Mesenchymal stem cell (in vitro differentiated cells and primary cell): ENCODE results near the gene GPA33.

Experiments used
- DNase-seq: peaks from one replicate; pipeline ENCODE4 v3.0.0-alpha.2; 2013
- H2AFZ ChIP-seq: one replicate; pipeline ENCODE4 v1.6.1; 2013; ENCODE audit warnings: low read depth, mild to moderate bottlenecking, control low read depth, inconsistent platforms, low read length, moderate library complexity
- H2AK5ac ChIP-seq: 2 replicates; pipeline ENCODE4 v1.6.1; 2013; ENCODE audit warnings: low read length, moderate library complexity, mild to moderate bottlenecking, inconsistent platforms; ENCODE audit not compliant: severe bottlenecking
- H2BK120ac ChIP-seq: one replicate; pipeline ENCODE4 v1.6.1; 2013; ENCODE audit warnings: low read depth, mild to moderate bottlenecking, inconsistent platforms, low read length, moderate library complexity
- H2BK12ac ChIP-seq, 2 experiments: one replicate each; pipeline ENCODE4 v1.6.1; 2013; ENCODE audit warnings: inconsistent platforms in 2 of 2, low read length in 2 of 2, mild to moderate bottlenecking in 2 of 2, moderate library complexity in 2 of 2, control low read depth in 1 of 2
- H2BK15ac ChIP-seq: one replicate; pipeline ENCODE4 v1.6.1; 2013; ENCODE audit warnings: mild to moderate bottlenecking, low read depth, inconsistent platforms; ENCODE audit not compliant: poor library complexity, severe bottlenecking
- H2BK5ac ChIP-seq: 2 replicates; pipeline ENCODE4 v1.6.1; 2013; ENCODE audit warnings: low read depth, mild to moderate bottlenecking, low read length, control low read depth, inconsistent platforms; ENCODE audit not compliant: poor library complexity, severe bottlenecking
- H3K14ac ChIP-seq, 2 experiments: one replicate each; pipeline ENCODE4 v1.6.1; 2013; ENCODE audit warnings: inconsistent platforms in 2 of 2, low read length in 2 of 2, control low read depth in 1 of 2, mild to moderate bottlenecking in 1 of 2, moderate library complexity in 1 of 2
- H3K18ac ChIP-seq, 2 experiments: one replicate each; pipeline ENCODE4 v1.6.1; 2013; ENCODE audit warnings: inconsistent platforms in 2 of 2, low read length in 2 of 2, control low read depth in 1 of 2, low read depth in 1 of 2, mild to moderate bottlenecking in 1 of 2
- H3K23ac ChIP-seq, 2 experiments: one replicate each; pipeline ENCODE4 v1.6.1; 2013; ENCODE audit warnings: inconsistent platforms in 2 of 2, low read length in 2 of 2, mild to moderate bottlenecking in 2 of 2, moderate library complexity in 2 of 2, control low read depth in 1 of 2
- H3K27ac ChIP-seq: 2 replicates; pipeline ENCODE4 v1.5.1; 2013; ENCODE audit warnings: mild to moderate bottlenecking, moderate library complexity, low read length, control low read depth, inconsistent platforms; ENCODE audit not compliant: poor library complexity, severe bottlenecking
- H3K27me3 ChIP-seq, 2 experiments: 2 replicates each; pipeline versions ENCODE4 v1.6.1 to v1.7.0; 2013; ENCODE audit warnings: low read length in 2 of 2, mild to moderate bottlenecking in 2 of 2, moderate library complexity in 2 of 2, control low read depth in 1 of 2, inconsistent platforms in 1 of 2; ENCODE audit not compliant: control insufficient read depth in 1 of 2, insufficient read depth in 1 of 2
- H3K36me3 ChIP-seq, 2 experiments: 2 replicates each; pipeline versions ENCODE4 v1.6.1 to v1.7.0; 2013; ENCODE audit warnings: low read length in 2 of 2, control low read depth in 1 of 2, inconsistent platforms in 1 of 2, low read depth in 1 of 2, mild to moderate bottlenecking in 1 of 2; ENCODE audit not compliant: insufficient read depth in 2 of 2, control insufficient read depth in 1 of 2
- H3K4ac ChIP-seq, 2 experiments: one replicate each; pipeline ENCODE4 v1.6.1; 2013; ENCODE audit warnings: inconsistent platforms in 2 of 2, low read length in 2 of 2, mild to moderate bottlenecking in 2 of 2, moderate library complexity in 2 of 2, control low read depth in 1 of 2, low read depth in 1 of 2
- H3K4me1 ChIP-seq: 2 replicates; pipeline ENCODE4 v1.6.1; 2013; ENCODE audit warnings: low read depth, low read length, control low read depth; ENCODE audit not compliant: control insufficient read depth, insufficient read depth
- H3K4me2 ChIP-seq: 2 replicates; pipeline ENCODE4 v1.6.1; 2013; ENCODE audit warnings: low read length, mild to moderate bottlenecking, inconsistent platforms; ENCODE audit not compliant: poor library complexity, severe bottlenecking
- H3K4me3 ChIP-seq, 2 experiments: 2 replicates each; pipeline versions ENCODE4 v1.5.1 to v1.7.0; 2013; ENCODE audit warnings: low read length in 2 of 2, mild to moderate bottlenecking in 2 of 2, control low read depth in 1 of 2, low read depth in 1 of 2; ENCODE audit not compliant: insufficient read depth in 1 of 2
- H3K79me1 ChIP-seq: replicated peaks from 2 replicates; pipeline ENCODE4 v1.6.1; 2013; ENCODE audit warnings: mild to moderate bottlenecking, control low read depth, low read length, inconsistent platforms; ENCODE audit not compliant: poor library complexity, severe bottlenecking
- H3K9ac ChIP-seq: 2 replicates; pipeline ENCODE4 v1.7.0; 2013; ENCODE audit warnings: mild to moderate bottlenecking, low read length, moderate library complexity
- H3K9me3 ChIP-seq: 2 replicates; pipeline ENCODE4 v1.7.0; 2013; ENCODE audit warnings: mild to moderate bottlenecking, low read length; ENCODE audit not compliant: control insufficient read depth
- H4K8ac ChIP-seq: one replicate; pipeline ENCODE4 v1.6.1; 2013; ENCODE audit warnings: inconsistent platforms, mild to moderate bottlenecking, low read length, moderate library complexity
- H4K91ac ChIP-seq: one replicate; pipeline ENCODE4 v1.6.1; 2013; ENCODE audit warnings: mild to moderate bottlenecking, low read length, inconsistent platforms
- WGBS: methylation state at CpG from one replicate; pipeline ENCODE4 v1.1.7; 2013; ENCODE audit warnings: mixed read lengths; 5-methylcytosine and 5-hydroxymethylcytosine counted together

GPA33 gene

GRCh38 chr1:167088746-167089417, 1.3 kb downstream of the GPA33 start:
- Histone ChIP-seq H3K14ac (no peak overlapping the region), H2BK12ac (no peak overlapping the region), H3K9me3 (no peaks in the 10 kb centered on the region), H3K27me3 (peaks cover 12 to 17% of the 10 kb centered on the region in 2 experiments), H2BK120ac (no peak overlapping the region), H4K91ac (no peak overlapping the region), H3K18ac (no peak overlapping the region), H3K4me3 (no peak overlapping the region), H3K79me1 (no peaks in the 10 kb centered on the region), H2BK5ac (no peak overlapping the region), H3K27ac (no peak overlapping the region), H3K4me2 (no peak overlapping the region), H3K9ac (no peak overlapping the region), H2AFZ (no peak overlapping the region), H3K4ac (no peak overlapping the region), H2AK5ac (no peak overlapping the region), H3K36me3 (no peaks in the 10 kb centered on the region), H2BK15ac (no peak overlapping the region), H3K4me1 (no peaks in the 10 kb centered on the region), H3K23ac (no peak overlapping the region), H4K8ac (no peak overlapping the region)
- DNase-seq: no peak
- WGBS: 71% methylated on average over 5 of the region's 6 CpGs

GRCh38 chr1:167086768-167087167, 3.4 kb downstream of the GPA33 start:
- H3K4ac ChIP-seq: no peak overlapping the region
- H2BK15ac ChIP-seq: no peak overlapping the region
- no peak overlapping the region for H2BK12ac ChIP-seq
- H2BK120ac ChIP-seq: no peak overlapping the region
- no peak overlapping the region for H4K8ac ChIP-seq
- H3K36me3 ChIP-seq: no peaks in the 10 kb centered on the region
- H3K27ac ChIP-seq: no peak overlapping the region
- H3K4me1 ChIP-seq: peaks cover 3% of the 10 kb centered on the region
- H3K4me2 ChIP-seq: no peak overlapping the region
- no peak overlapping the region for H3K18ac ChIP-seq
- H3K23ac ChIP-seq: no peak overlapping the region
- no peak overlapping the region for H3K9ac ChIP-seq
- no peak overlapping the region for H2AK5ac ChIP-seq
- no peak overlapping the region for H2AFZ ChIP-seq
- H2BK5ac ChIP-seq: no peak overlapping the region
- H3K4me3 ChIP-seq: no peak overlapping the region
- no peak overlapping the region for H3K14ac ChIP-seq
- WGBS: 93% methylated on average over 3 of the region's 3 CpGs
- H3K9me3 ChIP-seq: no peaks in the 10 kb centered on the region
- no peak for DNase-seq
- H3K79me1 ChIP-seq: no peaks in the 10 kb centered on the region
- H3K27me3 ChIP-seq: peaks cover 20 to 38% of the 10 kb centered on the region in 2 experiments
- H4K91ac ChIP-seq: no peak overlapping the region

- H2AFZ ChIP-seq: no peak overlapping the region
- H2BK120ac ChIP-seq: no peak overlapping the region
- no peak overlapping the region for H3K18ac ChIP-seq
- H2AK5ac ChIP-seq: no peak overlapping the region
- no peak overlapping the region for H4K91ac ChIP-seq
- WGBS: 87% methylated on average over 7 of the region's 7 CpGs
- no peak overlapping the region for H3K4ac ChIP-seq
- no peak for DNase-seq
- no peak overlapping the region for H2BK5ac ChIP-seq
- H3K23ac ChIP-seq: no peak overlapping the region
- no peak overlapping the region for H3K9ac ChIP-seq
- H3K9me3 ChIP-seq: no peaks in the 10 kb centered on the region
- H3K36me3 ChIP-seq: no peaks in the 10 kb centered on the region
- H3K4me2 ChIP-seq: no peak overlapping the region
- no peak overlapping the region for H4K8ac ChIP-seq
- H3K27me3 ChIP-seq: peaks cover 27 to 46% of the 10 kb centered on the region in 2 experiments
- no peak overlapping the region for H2BK15ac ChIP-seq
- no peak overlapping the region for H2BK12ac ChIP-seq
- H3K27ac ChIP-seq: no peak overlapping the region
- H3K4me1 ChIP-seq: peaks cover 3% of the 10 kb centered on the region
- no peak overlapping the region for H3K14ac ChIP-seq
- H3K79me1 ChIP-seq: no peaks in the 10 kb centered on the region
- no peak overlapping the region for H3K4me3 ChIP-seq
These were observed 4.1 kb downstream of the GPA33 start for GRCh38 chr1:167086033-167086432.

- no peak overlapping the region for H2BK120ac ChIP-seq
- no peak overlapping the region for H2AFZ ChIP-seq
- H3K4ac ChIP-seq: no peak overlapping the region
- H2AK5ac ChIP-seq: no peak overlapping the region
- H2BK15ac ChIP-seq: no peak overlapping the region
- H3K4me2 ChIP-seq: no peak overlapping the region
- H3K4me3 ChIP-seq: no peak overlapping the region
- no peak overlapping the region for H2BK12ac ChIP-seq
- no peaks in the 10 kb centered on the region for H3K79me1 ChIP-seq
- DNase-seq: no peak
- H3K27me3 ChIP-seq: peaks cover 39 to 58% of the 10 kb centered on the region in 2 experiments
- H3K18ac ChIP-seq: no peak overlapping the region
- no peak overlapping the region for H3K14ac ChIP-seq
- H3K9ac ChIP-seq: no peak overlapping the region
- H3K27ac ChIP-seq: no peak overlapping the region
- no peak overlapping the region for H4K8ac ChIP-seq
- peaks cover 3% of the 10 kb centered on the region for H3K4me1 ChIP-seq
- H3K23ac ChIP-seq: no peak overlapping the region
- H2BK5ac ChIP-seq: no peak overlapping the region
- H4K91ac ChIP-seq: no peak overlapping the region
- no peaks in the 10 kb centered on the region for H3K9me3 ChIP-seq
- no peaks in the 10 kb centered on the region for H3K36me3 ChIP-seq
These were observed 5.4 kb downstream of the GPA33 start for GRCh38 chr1:167084757-167085156.
